Naive B cell (primary cell): ENCODE measurements around the gene ZCCHC10. TPM values are rescaled to one million over a fixed set of nuclear protein-coding genes. Genes with fewer than 3 reads are reported as not detected.
A peak's percentile ranks its signal among the peaks of the same experiment; 100 is the strongest.
"Not testable (repeated sequence)": the region's sequence is repeated elsewhere in the genome, so short reads cannot be mapped to it uniquely, and the experiment has no call there.

ENCODE experiments used
- ATAC-seq, 2 donors: fragments of 150-1000 bp; cut with Tn5 transposase; 2 replicates each; pipeline ENCODE4 v1.10.0; 2021; ENCODE audit warnings: low read depth in 2 of 2, mild to moderate bottlenecking in 2 of 2, moderate library complexity in 2 of 2
- DNase-seq: peaks from one replicate; pipeline ENCODE4 v3.0.0; 2022
- H3K27ac Mint-ChIP-seq, 6 donors: one replicate each; pipeline ENCODE4 v1.8.0; 2020 to 2022; ENCODE audit warnings: mild to moderate bottlenecking in 6 of 6, mixed read lengths in 6 of 6, moderate library complexity in 5 of 6, inconsistent platforms in 2 of 6
- H3K27me3 Mint-ChIP-seq, 3 donors: one replicate each; pipeline ENCODE4 v1.8.0; 2021 to 2022; ENCODE audit warnings: mixed read lengths in 3 of 3, mild to moderate bottlenecking in 1 of 3
- H3K36me3 Mint-ChIP-seq, 2 donors: one replicate each; pipeline ENCODE4 v1.8.0; 2020 to 2022; ENCODE audit warnings: mixed read lengths in 2 of 2, inconsistent platforms in 1 of 2, mild to moderate bottlenecking in 1 of 2
- H3K4me1 Mint-ChIP-seq, 3 donors: one replicate each; pipeline ENCODE4 v1.8.0; 2020 to 2022; ENCODE audit warnings: mixed read lengths in 3 of 3, inconsistent platforms in 1 of 3, mild to moderate bottlenecking in 1 of 3, moderate library complexity in 1 of 3
- H3K4me3 Mint-ChIP-seq, 8 donors: one replicate each; pipeline ENCODE4 v1.8.0; 2020 to 2022; ENCODE audit warnings: mild to moderate bottlenecking in 8 of 8, mixed read lengths in 8 of 8, moderate library complexity in 8 of 8, inconsistent platforms in 2 of 8
- H3K9me3 Mint-ChIP-seq, 7 donors: one replicate each; pipeline ENCODE4 v1.8.0; 2020 to 2022; ENCODE audit warnings: mixed read lengths in 7 of 7, mild to moderate bottlenecking in 5 of 7, inconsistent platforms in 2 of 7, moderate library complexity in 1 of 7
- polyA plus RNA-seq, 6 donors: library from polyadenylated mRNA; unstranded; fragments of 300-500 nt; fragmentation: Illumina TruSeq; gene quantifications; one replicate each; pipeline ENCODE4 v1.2.3, GENCODE V29; 2021; ENCODE audit warnings: low read depth in 6 of 6

ZCCHC10 gene
- polyA plus RNA-seq, 6 donors from 2014 or later = 87.0 to 209 (median 123) TPM

DNA sequence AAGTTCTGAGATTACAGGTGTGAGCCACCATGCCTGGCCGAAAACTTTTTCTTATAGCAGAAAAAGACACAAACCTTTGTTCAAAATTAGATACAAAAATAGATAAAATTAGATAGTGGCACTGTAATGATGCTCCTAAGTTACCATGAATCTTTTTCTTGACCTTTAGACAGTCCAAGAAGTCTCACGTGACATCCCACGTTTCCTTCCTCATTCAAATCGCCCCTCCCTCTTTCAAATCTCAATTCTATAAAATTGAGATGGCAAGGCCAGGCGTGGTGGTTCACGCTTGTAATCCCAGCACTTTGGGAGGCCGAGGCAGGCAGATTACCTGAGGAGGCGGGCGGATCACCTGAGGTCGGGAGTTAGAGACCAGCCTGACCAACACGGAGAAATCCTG, 7.7 kb upstream of the ZCCHC10 start:
- ATAC-seq (no peak), DNase-seq (no peak)
- Mint-ChIP-seq H3K36me3 (no peaks in the 10 kb centered on the region), H3K9me3 (peaks cover 0 to 3% (median 0%) of the 10 kb centered on the region in 7 donors), H3K27ac (peak overlapping the region; percentile 18 to 99 (median 94)), H3K4me3 (peak overlapping the region in 7 of 8 donors; percentile 22 to 74 (median 59)), H3K4me1 (peaks cover 37 to 72% (median 50%) of the 10 kb centered on the region in 3 donors), H3K27me3 (no peaks in the 10 kb centered on the region)

GRCh38 chr5:133032852-133033742, 6.7 kb upstream of the ZCCHC10 start:
- H3K4me1 Mint-ChIP-seq = peaks cover 37 to 75% (median 53%) of the 10 kb centered on the region in 3 donors
- H3K4me3 Mint-ChIP-seq = peak overlapping the region; percentile 5 to 83 (median 64)

GRCh38 chr5:133030343-133031005, 4.1 kb upstream of the ZCCHC10 start:
- no peaks in the 10 kb centered on the region for H3K27me3 Mint-ChIP-seq
- ATAC-seq (no peak), DNase-seq (no peak)
- H3K27ac Mint-ChIP-seq = peak overlapping the region; percentile 87 to 93 (median 88)
- peaks cover 0 to 3% (median 0%) of the 10 kb centered on the region in 7 donors for H3K9me3 Mint-ChIP-seq
- peak overlapping the region in 7 of 8 donors; percentile 6 to 66 (median 47) for H3K4me3 Mint-ChIP-seq
- no peaks in the 10 kb centered on the region for H3K36me3 Mint-ChIP-seq
- H3K4me1 Mint-ChIP-seq = peaks cover 38 to 74% (median 46%) of the 10 kb centered on the region in 3 donors

More at GRCh38 chr5:133032852-133033742, 6.7 kb upstream of the ZCCHC10 start:
- peaks cover 0 to 3% (median 0%) of the 10 kb centered on the region in 7 donors for H3K9me3 Mint-ChIP-seq
- DNase-seq (peak; percentile 79), ATAC-seq (peak; percentile 94 to 95)
- H3K27ac Mint-ChIP-seq = peak overlapping the region; percentile 90 to 99 (median 96)
- H3K36me3 Mint-ChIP-seq = no peaks in the 10 kb centered on the region
- no peaks in the 10 kb centered on the region for H3K27me3 Mint-ChIP-seq

GRCh38 chr5:133029416-133029815, 3.1 kb upstream of the ZCCHC10 start:
- Mint-ChIP-seq H3K27ac (peak overlapping the region; percentile 39 to 87 (median 70)), H3K4me3 (peak overlapping the region in 3 of 8 donors; percentile 6 to 44 (median 12)), H3K27me3 (no peaks in the 10 kb centered on the region), H3K4me1 (peaks cover 36 to 71% (median 45%) of the 10 kb centered on the region in 3 donors), H3K36me3 (peaks cover 0 to under 1% of the 10 kb centered on the region in 2 donors), H3K9me3 (peaks cover 0 to 1% (median 0%) of the 10 kb centered on the region in 7 donors)
- ATAC-seq = no peak
- DNase-seq = no peak

- H3K9me3 Mint-ChIP-seq = no peaks in the 10 kb centered on the region
- peak overlapping the region; percentile 93 to 98 (median 97) for H3K4me3 Mint-ChIP-seq
- H3K27me3 Mint-ChIP-seq = no peaks in the 10 kb centered on the region
- DNase-seq (no peak), ATAC-seq (no peak)
- peaks cover 0 to 4% of the 10 kb centered on the region in 2 donors for H3K36me3 Mint-ChIP-seq
- peak overlapping the region; percentile 91 to 98 (median 98) for H3K27ac Mint-ChIP-seq
- peaks cover 36 to 54% (median 47%) of the 10 kb centered on the region in 3 donors for H3K4me1 Mint-ChIP-seq
Measured at GRCh38 chr5:133026664-133027153, 360 bp upstream of the ZCCHC10 start.

- not testable (repeated sequence) for H3K9me3 Mint-ChIP-seq, H3K27me3 Mint-ChIP-seq, H3K36me3 Mint-ChIP-seq, H3K4me3 Mint-ChIP-seq, ATAC-seq, DNase-seq
- Mint-ChIP-seq H3K27ac (peak overlapping the region in 1 of 6 donors; percentile 36), H3K4me1 (peaks cover 17 to 21% (median 20%) of the 10 kb centered on the region in 3 donors)
Measured at GRCh38 chr5:133019471-133019870, 6.9 kb downstream of the ZCCHC10 start.

DNA sequence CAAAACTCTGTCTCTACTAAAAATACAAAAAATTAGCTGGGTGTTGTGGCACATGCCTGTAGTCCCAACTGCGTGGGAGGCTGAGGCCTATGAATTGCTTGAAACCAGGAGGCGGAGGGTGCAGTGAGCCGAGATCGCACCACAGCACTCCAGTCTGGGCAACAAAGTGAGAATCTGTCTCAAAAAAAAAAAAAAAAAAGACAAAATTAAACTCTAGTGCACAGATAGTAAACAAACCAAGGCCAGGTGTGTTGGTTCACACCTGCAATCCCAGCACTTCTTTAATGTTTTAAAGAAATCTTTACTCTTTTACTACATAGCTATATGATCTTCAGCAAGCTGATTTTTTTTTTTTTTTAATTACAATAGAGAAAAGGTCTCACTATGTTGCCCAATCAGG, 8.4 kb downstream of the ZCCHC10 start:
- H3K4me1 Mint-ChIP-seq = peaks cover 8 to 15% (median 11%) of the 10 kb centered on the region in 3 donors
- H3K27me3 Mint-ChIP-seq = no peaks in the 10 kb centered on the region
- peaks cover 0 to 5% of the 10 kb centered on the region in 2 donors for H3K36me3 Mint-ChIP-seq
- DNase-seq = no peak
- no peaks in the 10 kb centered on the region for H3K9me3 Mint-ChIP-seq
- no peak overlapping the region for H3K27ac Mint-ChIP-seq
- ATAC-seq = no peak
- no peak overlapping the region for H3K4me3 Mint-ChIP-seq

- DNase-seq (no peak), ATAC-seq (no peak)
- no peaks in the 10 kb centered on the region for H3K27me3 Mint-ChIP-seq
- no peak overlapping the region for H3K27ac Mint-ChIP-seq
- peaks cover 0 to 5% of the 10 kb centered on the region in 2 donors for H3K36me3 Mint-ChIP-seq
- H3K9me3 Mint-ChIP-seq = no peaks in the 10 kb centered on the region
- H3K4me3 Mint-ChIP-seq = no peak overlapping the region
- H3K4me1 Mint-ChIP-seq = peaks cover 5 to 14% (median 6%) of the 10 kb centered on the region in 3 donors
Measured at GRCh38 chr5:133015466-133015865, 10.9 kb downstream of the ZCCHC10 start.

- not testable (repeated sequence) for H3K27ac Mint-ChIP-seq, H3K27me3 Mint-ChIP-seq, DNase-seq, H3K4me3 Mint-ChIP-seq, H3K9me3 Mint-ChIP-seq, ATAC-seq, H3K36me3 Mint-ChIP-seq
- peaks cover 4 to 21% (median 12%) of the 10 kb centered on the region in 3 donors for H3K4me1 Mint-ChIP-seq
Measured at GRCh38 chr5:133008455-133008854, 17.9 kb downstream of the ZCCHC10 start.

- DNase-seq (no peak), ATAC-seq (no peak)
- H3K36me3 Mint-ChIP-seq = peaks cover 7 to 14% of the 10 kb centered on the region in 2 donors
- H3K27ac Mint-ChIP-seq = no peak overlapping the region
- H3K4me1 Mint-ChIP-seq = peaks cover 4 to 19% (median 12%) of the 10 kb centered on the region in 3 donors
- H3K9me3 Mint-ChIP-seq = no peaks in the 10 kb centered on the region
- no peaks in the 10 kb centered on the region for H3K27me3 Mint-ChIP-seq
- no peak overlapping the region for H3K4me3 Mint-ChIP-seq
Measured at GRCh38 chr5:133006653-133007052, 19.7 kb downstream of the ZCCHC10 start.

- H3K9me3 Mint-ChIP-seq = no peaks in the 10 kb centered on the region
- peaks cover 0 to 4% (median 2%) of the 10 kb centered on the region in 3 donors for H3K4me1 Mint-ChIP-seq
- no peak for DNase-seq
- H3K27ac Mint-ChIP-seq = peak overlapping the region in 2 of 6 donors; percentile 33 to 78
- ATAC-seq = no peak
- H3K4me3 Mint-ChIP-seq = no peak overlapping the region
- peaks cover 0 to 5% of the 10 kb centered on the region in 2 donors for H3K36me3 Mint-ChIP-seq
- H3K27me3 Mint-ChIP-seq = no peaks in the 10 kb centered on the region
Measured at GRCh38 chr5:132999246-132999645, 27.1 kb downstream of the ZCCHC10 start.

DNA sequence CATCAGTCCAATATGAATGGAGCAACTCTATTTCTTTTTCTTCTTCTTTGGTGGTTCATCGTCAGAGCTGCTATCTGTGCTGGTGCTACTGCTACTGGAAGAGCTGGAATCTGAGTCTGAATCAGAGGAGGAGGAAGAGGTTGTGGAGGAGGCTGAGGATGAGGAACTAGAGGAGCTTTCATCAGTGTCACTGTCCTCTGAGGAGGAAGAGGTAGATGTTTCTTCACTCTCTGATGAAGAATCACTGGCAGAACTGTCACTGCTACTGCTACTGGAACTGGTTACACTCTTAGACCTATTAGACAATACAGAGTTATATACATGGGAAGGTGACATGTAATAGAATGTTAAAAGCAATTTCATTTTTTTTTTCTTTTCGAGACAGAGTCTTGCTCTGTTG, 27.8 kb downstream of the ZCCHC10 start:
- DNase-seq = no peak
- no peaks in the 10 kb centered on the region for H3K9me3 Mint-ChIP-seq
- no peak for ATAC-seq
- peaks cover 0 to 5% of the 10 kb centered on the region in 2 donors for H3K36me3 Mint-ChIP-seq
- H3K4me3 Mint-ChIP-seq = peak overlapping the region in 1 of 8 donors; percentile 53
- H3K4me1 Mint-ChIP-seq = peaks cover 0 to 4% (median 2%) of the 10 kb centered on the region in 3 donors
- H3K27ac Mint-ChIP-seq = peak overlapping the region in 4 of 6 donors; percentile 13 to 86 (median 54)
- no peaks in the 10 kb centered on the region for H3K27me3 Mint-ChIP-seq

GRCh38 chr5:132996307-132996706, 30.0 kb downstream of the ZCCHC10 start:
- Mint-ChIP-seq H3K4me3 (peak overlapping the region in 1 of 8 donors; percentile 54), H3K27me3 (no peaks in the 10 kb centered on the region)

More at GRCh38 chr5:132996307-132996706, 30.0 kb downstream of the ZCCHC10 start:
- peaks cover 0 to 4% (median 2%) of the 10 kb centered on the region in 3 donors for H3K4me1 Mint-ChIP-seq
- no peaks in the 10 kb centered on the region for H3K9me3 Mint-ChIP-seq
- no peaks in the 10 kb centered on the region for H3K36me3 Mint-ChIP-seq
- no peak for ATAC-seq
- peak overlapping the region in 3 of 6 donors; percentile 75 to 94 (median 78) for H3K27ac Mint-ChIP-seq
- no peak for DNase-seq
